RWPE2 (cell line): ENCODE results near the gene KRTAP5-5.
"Not testable (repeated sequence)": the region's sequence is repeated elsewhere in the genome, so short reads cannot be mapped to it uniquely, and the experiment has no call there.

Source experiments
- ATAC-seq: fragments of 200-7000 bp; cut with Tn5 transposase; 3 replicates; pipeline ENCODE4 v1.9.1; 2021; ENCODE audit warnings: low read depth
- DNase-seq: peaks from one replicate; pipeline ENCODE4 v3.0.0-alpha.2; 2020; ENCODE audit warnings: low spot score
- H3K27ac ChIP-seq: fragments of 450-650 bp; 2 replicates; pipeline ENCODE4 v1.5.1; 2017; ENCODE audit warnings: mild to moderate bottlenecking; ENCODE audit not compliant: poor library complexity, severe bottlenecking
- H3K27me3 ChIP-seq: fragments of 250-450 bp; sonication (Bioruptor Pico); 2 replicates; pipeline ENCODE4 v1.5.1; 2021; ENCODE audit warnings: mild to moderate bottlenecking, moderate library complexity; ENCODE audit not compliant: insufficient read depth, poor library complexity, severe bottlenecking
- H3K36me3 ChIP-seq: fragments of 250-450 bp; sonication (Bioruptor Pico); 2 replicates; pipeline ENCODE4 v1.5.1; 2020; ENCODE audit warnings: low read depth, mild to moderate bottlenecking, moderate library complexity
- H3K4me1 ChIP-seq: fragments of 250-450 bp; sonication (Bioruptor Pico); 2 replicates; pipeline ENCODE4 v1.5.1; 2021; ENCODE audit warnings: mild to moderate bottlenecking, moderate library complexity; ENCODE audit not compliant: insufficient read depth, poor library complexity, severe bottlenecking
- H3K4me3 ChIP-seq: fragments of 250-450 bp; sonication (Bioruptor Pico); 2 replicates; pipeline ENCODE4 v1.5.1; 2021; ENCODE audit warnings: mild to moderate bottlenecking, moderate library complexity; ENCODE audit not compliant: severe bottlenecking
- H3K9me3 ChIP-seq: fragments of 250-450 bp; sonication (Bioruptor Pico); 2 replicates; pipeline ENCODE4 v1.5.1; 2021; ENCODE audit warnings: mild to moderate bottlenecking, moderate library complexity; ENCODE audit not compliant: severe bottlenecking
- CTCF ChIP-seq: fragments of 450-650 bp; IDR thresholded peaks from one replicate; pipeline ENCODE4 v1.5.1; 2017; ENCODE audit warnings: mild to moderate bottlenecking, moderate library complexity; ENCODE audit not compliant: poor library complexity, severe bottlenecking

Gene KRTAP5-5

DNA sequence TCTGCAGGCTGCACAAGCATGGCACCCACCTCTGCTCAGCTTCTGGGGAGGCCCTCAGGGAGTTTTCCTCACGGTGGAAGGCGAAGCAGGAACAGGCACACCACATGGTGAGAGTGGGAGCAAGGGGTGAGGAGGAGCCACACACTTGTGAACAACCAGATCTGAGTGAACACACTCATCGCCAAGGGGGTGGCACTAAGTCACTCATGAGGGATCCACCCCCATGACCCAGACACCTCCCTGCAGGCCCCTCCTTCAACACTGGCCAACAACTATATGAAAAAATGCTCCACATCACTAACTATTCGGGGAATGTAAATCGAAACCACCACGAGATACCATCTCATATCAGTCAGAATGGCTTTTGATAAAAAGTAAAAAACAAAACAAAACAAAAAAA, 30.8 kb upstream of the KRTAP5-5 start:
- H3K27me3 ChIP-seq = peaks cover 5% of the 10 kb centered on the region
- no peaks in the 10 kb centered on the region for H3K4me1 ChIP-seq
- H3K4me3 ChIP-seq = no peak overlapping the region
- no peak for DNase-seq
- no peak for ATAC-seq
- H3K36me3 ChIP-seq = no peaks in the 10 kb centered on the region
- H3K9me3 ChIP-seq = no peaks in the 10 kb centered on the region
- TF ChIP-seq CTCF = no peak
- H3K27ac ChIP-seq = no peak overlapping the region

DNA sequence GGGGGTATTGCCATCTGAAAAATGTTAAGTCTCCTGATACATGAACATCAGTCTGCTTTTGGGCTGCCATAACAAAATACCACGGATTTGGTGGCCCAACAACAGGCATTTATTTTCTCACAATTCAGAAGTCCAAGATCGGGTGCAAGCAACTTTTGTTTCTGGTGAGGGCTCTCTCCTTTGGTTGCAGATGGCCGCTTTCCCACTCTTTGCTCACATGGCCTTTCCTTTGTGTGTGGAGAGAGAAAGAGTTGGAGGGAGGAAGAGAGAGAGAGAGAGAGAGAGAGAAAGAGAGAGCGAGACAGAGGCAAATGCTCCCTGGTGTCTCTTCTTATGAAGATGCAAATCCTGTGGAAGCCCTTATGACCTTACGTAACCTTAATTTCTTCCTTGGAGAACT, 28.9 kb upstream of the KRTAP5-5 start:
- Histone ChIP-seq H3K9me3 (no peaks in the 10 kb centered on the region), H3K4me1 (no peaks in the 10 kb centered on the region), H3K4me3 (no peak overlapping the region), H3K27ac (no peak overlapping the region), H3K27me3 (peaks cover 5% of the 10 kb centered on the region), H3K36me3 (no peaks in the 10 kb centered on the region)
- no peak for TF ChIP-seq CTCF
- ATAC-seq (no peak), DNase-seq (no peak)

GRCh38 chr11:1601663-1602062, 27.9 kb upstream of the KRTAP5-5 start:
- not testable (repeated sequence) for H3K27me3 ChIP-seq, DNase-seq, H3K36me3 ChIP-seq, ATAC-seq, H3K27ac ChIP-seq, H3K9me3 ChIP-seq, H3K4me3 ChIP-seq, H3K4me1 ChIP-seq

DNA sequence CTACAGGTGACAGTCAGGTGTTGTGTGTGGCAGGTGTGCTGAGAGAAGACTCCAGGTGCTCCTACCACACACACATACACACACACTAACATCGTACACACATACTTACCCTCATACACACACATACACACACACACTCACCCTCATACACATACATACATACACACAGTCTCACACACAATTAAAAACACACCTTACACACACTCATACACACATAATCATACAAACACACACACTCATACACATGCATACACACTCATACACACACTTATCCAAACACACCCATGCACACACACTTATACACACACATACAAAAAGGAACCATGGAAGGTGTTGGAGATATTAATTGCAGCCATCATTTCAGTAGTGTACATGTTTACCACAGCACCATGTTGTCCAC, 25.9 kb upstream of the KRTAP5-5 start:
- no peak for TF ChIP-seq CTCF
- ATAC-seq (no peak), DNase-seq (no peak)
- no peak overlapping the region for H3K4me3 ChIP-seq
- H3K9me3 ChIP-seq = no peaks in the 10 kb centered on the region
- H3K4me1 ChIP-seq = no peaks in the 10 kb centered on the region
- peaks cover 5% of the 10 kb centered on the region for H3K27me3 ChIP-seq
- H3K27ac ChIP-seq = no peak overlapping the region
- H3K36me3 ChIP-seq = no peaks in the 10 kb centered on the region

DNA sequence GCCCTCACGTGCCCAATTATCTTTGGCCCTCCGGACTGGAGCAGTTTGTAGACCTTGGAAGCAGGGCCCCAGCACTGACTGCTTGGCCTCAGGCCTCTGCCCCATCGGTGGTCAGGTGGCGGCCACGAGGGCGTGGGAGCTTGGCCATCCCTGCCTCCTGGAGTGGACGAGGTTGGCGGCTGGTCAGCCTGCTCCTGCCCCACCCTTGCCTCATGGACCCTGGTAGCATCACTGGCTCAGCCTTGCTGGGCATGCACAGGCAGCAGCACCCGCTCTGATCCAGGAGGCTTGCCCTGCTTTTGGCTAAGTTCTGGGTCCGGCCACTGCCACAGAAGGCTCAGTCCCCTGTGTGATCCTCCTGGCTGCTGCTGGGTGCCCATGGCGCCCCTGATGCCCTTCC, 25.4 kb upstream of the KRTAP5-5 start:
- ATAC-seq = no peak

More for the DNA sequence above, 25.4 kb upstream of the KRTAP5-5 start:
- H3K4me1 ChIP-seq = no peaks in the 10 kb centered on the region
- no peak overlapping the region for H3K27ac ChIP-seq
- no peaks in the 10 kb centered on the region for H3K36me3 ChIP-seq
- no peaks in the 10 kb centered on the region for H3K9me3 ChIP-seq
- TF ChIP-seq CTCF = no peak
- DNase-seq = no peak
- H3K27me3 ChIP-seq = peaks cover 5% of the 10 kb centered on the region
- no peak overlapping the region for H3K4me3 ChIP-seq
